H9 (cell line): ENCODE data around the gene ZNF350. TPM values are rescaled to one million over a fixed set of nuclear protein-coding genes. Genes with fewer than 3 reads are reported as not detected.

Source experiments
- DNase-seq: peaks from one replicate; pipeline ENCODE4 v3.0.0-alpha.2; 2017
- H2AFZ ChIP-seq: one replicate; pipeline ENCODE4 v1.6.1; 2013; ENCODE audit warnings: mild to moderate bottlenecking, low read length, control low read depth, moderate library complexity
- H2AK5ac ChIP-seq: 2 replicates; pipeline ENCODE4 v1.6.1; 2013; ENCODE audit warnings: low read length, control low read depth, mixed read lengths; ENCODE audit not compliant: insufficient read length
- H2BK120ac ChIP-seq: one replicate; pipeline ENCODE4 v1.6.1; 2013; ENCODE audit warnings: low read depth, mild to moderate bottlenecking, low read length, control low read depth, inconsistent platforms; ENCODE audit not compliant: poor library complexity, severe bottlenecking
- H2BK12ac ChIP-seq: 2 replicates; pipeline ENCODE4 v1.6.1; 2013; ENCODE audit warnings: low read length, control low read depth, mixed read lengths, low read depth; ENCODE audit not compliant: insufficient read length
- H2BK15ac ChIP-seq: 2 replicates; pipeline ENCODE4 v1.6.1; 2013; ENCODE audit warnings: low read depth, low read length, control low read depth
- H2BK20ac ChIP-seq: one replicate; pipeline ENCODE4 v1.6.1; 2013; ENCODE audit warnings: low read depth, mild to moderate bottlenecking, low read length, control low read depth, inconsistent platforms; ENCODE audit not compliant: poor library complexity, severe bottlenecking
- H2BK5ac ChIP-seq: 2 replicates; pipeline ENCODE4 v1.6.1; 2013; ENCODE audit warnings: low read length, control low read depth, mixed read lengths; ENCODE audit not compliant: insufficient read length
- H3K14ac ChIP-seq: 2 replicates; pipeline ENCODE4 v1.6.1; 2013; ENCODE audit warnings: low read length, control low read depth; ENCODE audit not compliant: insufficient read depth
- H3K18ac ChIP-seq: 2 replicates; pipeline ENCODE4 v1.6.1; 2013; ENCODE audit warnings: low read depth, mild to moderate bottlenecking, mixed read lengths, low read length, control low read depth; ENCODE audit not compliant: insufficient read length
- H3K23ac ChIP-seq: 2 replicates; pipeline ENCODE4 v1.6.1; 2013; ENCODE audit warnings: low read length, control low read depth, mixed read lengths, low read depth; ENCODE audit not compliant: insufficient read length
- H3K23me2 ChIP-seq: 2 replicates; pipeline ENCODE4 v1.6.1; 2013; ENCODE audit warnings: low read depth, mild to moderate bottlenecking, mixed read lengths, low read length, control low read depth; ENCODE audit not compliant: insufficient read length, poor library complexity, severe bottlenecking
- H3K27ac ChIP-seq: 2 replicates; pipeline ENCODE4 v1.5.1; 2013; ENCODE audit warnings: low read length, control low read depth, mixed read lengths, low read depth; ENCODE audit not compliant: insufficient read length
- H3K27me3 ChIP-seq: 2 replicates; pipeline ENCODE4 v1.6.1; 2013; ENCODE audit warnings: low read length, control low read depth, inconsistent platforms; ENCODE audit not compliant: insufficient read depth
- H3K4ac ChIP-seq: 2 replicates; pipeline ENCODE4 v1.6.1; 2013; ENCODE audit warnings: low read depth, mild to moderate bottlenecking, control low read depth, inconsistent platforms, low read length, moderate library complexity
- H3K4me1 ChIP-seq: 2 replicates; pipeline ENCODE4 v1.6.1; 2013; ENCODE audit warnings: low read length, control low read depth, inconsistent platforms; ENCODE audit not compliant: insufficient read depth
- H3K4me2 ChIP-seq: 2 replicates; pipeline ENCODE4 v1.6.1; 2013; ENCODE audit warnings: low read length, control low read depth, mixed read lengths; ENCODE audit not compliant: insufficient read length, insufficient read depth
- H3K56ac ChIP-seq: 2 replicates; pipeline ENCODE4 v1.6.1; 2013; ENCODE audit warnings: low read depth, mild to moderate bottlenecking, mixed read lengths, low read length, control low read depth; ENCODE audit not compliant: insufficient read length
- H3K79me1 ChIP-seq: 2 replicates; pipeline ENCODE4 v1.6.1; 2013; ENCODE audit warnings: low read depth, mild to moderate bottlenecking, moderate library complexity, low read length, control low read depth, inconsistent platforms; ENCODE audit not compliant: insufficient read depth, poor library complexity, severe bottlenecking
- H3K79me2 ChIP-seq: 2 replicates; pipeline ENCODE4 v1.6.1; 2013; ENCODE audit warnings: low read length, control low read depth, inconsistent platforms; ENCODE audit not compliant: insufficient read depth
- H3K9ac ChIP-seq: 2 replicates; pipeline ENCODE4 v1.6.1; 2013; ENCODE audit warnings: low read length, control low read depth, mixed read lengths; ENCODE audit not compliant: insufficient read length; ENCODE audit errors: extremely low read depth
- H3K9me3 ChIP-seq: one replicate; pipeline ENCODE4 v1.6.1; 2013; ENCODE audit warnings: low read depth, low read length, inconsistent platforms; ENCODE audit not compliant: control insufficient read depth
- H3T11ph ChIP-seq: one replicate; pipeline ENCODE4 v1.6.1; 2013; ENCODE audit warnings: mild to moderate bottlenecking, low read length, control low read depth, inconsistent platforms
- H4K20me1 ChIP-seq: one replicate; pipeline ENCODE4 v1.6.1; 2013; ENCODE audit not compliant: control insufficient read depth, insufficient read length, insufficient read depth
- H4K5ac ChIP-seq: 2 replicates; pipeline ENCODE4 v1.6.1; 2013; ENCODE audit warnings: low read depth, mild to moderate bottlenecking, mixed read lengths, low read length, control low read depth; ENCODE audit not compliant: insufficient read length
- H4K8ac ChIP-seq: replicated peaks from 2 replicates; pipeline ENCODE4 v1.6.1; 2013; ENCODE audit warnings: low read length, control low read depth, mixed read lengths, low read depth; ENCODE audit not compliant: insufficient read length
- H4K91ac ChIP-seq: 2 replicates; pipeline ENCODE4 v1.6.1; 2013; ENCODE audit warnings: low read depth, mild to moderate bottlenecking, moderate library complexity, mixed read lengths, low read length, control low read depth; ENCODE audit not compliant: insufficient read length
- H3K27ac Mint-ChIP-seq, 3 experiments: 2 replicates in 2 of 3; 3 replicates in 1 of 3; pipeline ENCODE4 v1.8.0; 2020 to 2021; ENCODE audit warnings: mixed read lengths in 3 of 3, mild to moderate bottlenecking in 1 of 3, moderate library complexity in 1 of 3
- H3K27me3 Mint-ChIP-seq: 2 replicates; pipeline ENCODE4 v1.8.0; 2021; ENCODE audit warnings: low read depth, mild to moderate bottlenecking, moderate library complexity, mixed read lengths
- H3K36me3 Mint-ChIP-seq, 3 experiments: 2 replicates in 2 of 3; 3 replicates in 1 of 3; pipeline ENCODE4 v1.8.0; 2020 to 2021; ENCODE audit warnings: low read depth in 3 of 3, mixed read lengths in 3 of 3; ENCODE audit not compliant: insufficient read depth in 1 of 3
- H3K4me1 Mint-ChIP-seq, 2 experiments: 2 replicates each; pipeline ENCODE4 v1.8.0; 2020; ENCODE audit warnings: mixed read lengths in 2 of 2
- H3K4me3 Mint-ChIP-seq, 2 experiments: 2 replicates in 1 of 2; 3 replicates in 1 of 2; pipeline ENCODE4 v1.8.0; 2020 to 2021; ENCODE audit warnings: mild to moderate bottlenecking in 2 of 2, mixed read lengths in 2 of 2, moderate library complexity in 1 of 2
- H3K9me3 Mint-ChIP-seq, 2 experiments: 2 replicates in 1 of 2; 3 replicates in 1 of 2; pipeline ENCODE4 v1.8.0; 2020; ENCODE audit warnings: mild to moderate bottlenecking in 2 of 2, mixed read lengths in 2 of 2, moderate library complexity in 1 of 2
- WGBS: extraction: QIAGEN DNeasy Blood & Tissue Kit; methylation state at CpG from one replicate; pipeline ENCODE4 v1.1.7; 2013; ENCODE audit warnings: missing lambda C conversion rate, low lambda C conversion rate, mixed read lengths; ENCODE audit not compliant: insufficient read length; ENCODE audit errors: extremely low coverage; 5-methylcytosine and 5-hydroxymethylcytosine counted together
- total RNA-seq: library from RNA; stranded (reverse); gene quantifications from 2 replicates; pipeline ENCODE4 v1.2.1, GENCODE V29; 2021
- TF ChIP-seq, protein P1 (sequence below): fragments of 200-600 bp; sonication (generic); conservative IDR thresholded peaks from 3 replicates; pipeline ENCODE4 v1.8.0; 2021; ENCODE audit warnings: antibody characterized with exemption, mild to moderate bottlenecking

ZNF350 gene
- total RNA-seq, 1 experiment from 2014 or later = 12.9 TPM

GRCh38 chr19:51921949-51922348 lies 64.7 kb downstream of the ZNF350 start:
- Histone ChIP-seq H2BK15ac (no peak overlapping the region), H2BK5ac (no peak overlapping the region), H3K23me2 (no peaks in the 10 kb centered on the region), H2AK5ac (no peak overlapping the region), H3K9ac (no peak overlapping the region), H4K8ac (no peak overlapping the region), H3K79me1 (no peaks in the 10 kb centered on the region), H2BK120ac (no peak overlapping the region), H3K9me3 (peaks cover 71% of the 10 kb centered on the region), H4K91ac (no peak overlapping the region), H2BK20ac (no peak overlapping the region), H3K27ac (no peak overlapping the region), H3K4me2 (no peak overlapping the region), H4K20me1 (no peaks in the 10 kb centered on the region), H3K4me1 (no peaks in the 10 kb centered on the region), H3K27me3 (no peaks in the 10 kb centered on the region), H3K14ac (no peak overlapping the region), H3K18ac (no peak overlapping the region), H2AFZ (no peak overlapping the region), H3K4ac (no peak overlapping the region), H3K79me2 (no peaks in the 10 kb centered on the region), H4K5ac (no peak overlapping the region), H3T11ph (no peak overlapping the region), H3K56ac (no peak overlapping the region), H2BK12ac (no peak overlapping the region), H3K23ac (no peak overlapping the region)
- H3K4me1 Mint-ChIP-seq = peaks cover 2 to 3% of the 10 kb centered on the region in 2 experiments; a peak in 2 of 4 replicates
- peaks cover 89 to 91% of the 10 kb centered on the region in 2 experiments for H3K9me3 Mint-ChIP-seq
- no CpG with 5 or more reads among the region's 8 CpGs for WGBS
- no peak overlapping the region for H3K4me3 Mint-ChIP-seq
- TF ChIP-seq, protein P1, sequence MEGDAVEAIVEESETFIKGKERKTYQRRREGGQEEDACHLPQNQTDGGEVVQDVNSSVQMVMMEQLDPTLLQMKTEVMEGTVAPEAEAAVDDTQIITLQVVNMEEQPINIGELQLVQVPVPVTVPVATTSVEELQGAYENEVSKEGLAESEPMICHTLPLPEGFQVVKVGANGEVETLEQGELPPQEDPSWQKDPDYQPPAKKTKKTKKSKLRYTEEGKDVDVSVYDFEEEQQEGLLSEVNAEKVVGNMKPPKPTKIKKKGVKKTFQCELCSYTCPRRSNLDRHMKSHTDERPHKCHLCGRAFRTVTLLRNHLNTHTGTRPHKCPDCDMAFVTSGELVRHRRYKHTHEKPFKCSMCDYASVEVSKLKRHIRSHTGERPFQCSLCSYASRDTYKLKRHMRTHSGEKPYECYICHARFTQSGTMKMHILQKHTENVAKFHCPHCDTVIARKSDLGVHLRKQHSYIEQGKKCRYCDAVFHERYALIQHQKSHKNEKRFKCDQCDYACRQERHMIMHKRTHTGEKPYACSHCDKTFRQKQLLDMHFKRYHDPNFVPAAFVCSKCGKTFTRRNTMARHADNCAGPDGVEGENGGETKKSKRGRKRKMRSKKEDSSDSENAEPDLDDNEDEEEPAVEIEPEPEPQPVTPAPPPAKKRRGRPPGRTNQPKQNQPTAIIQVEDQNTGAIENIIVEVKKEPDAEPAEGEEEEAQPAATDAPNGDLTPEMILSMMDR = no peak
- H3K36me3 Mint-ChIP-seq = peaks cover 24 to 75% (median 46%) of the 10 kb centered on the region in 3 experiments
- peaks cover 18% of the 10 kb centered on the region for H3K27me3 Mint-ChIP-seq
- H3K27ac Mint-ChIP-seq = no peak overlapping the region
- DNase-seq = no peak
